Activated naive CD8-positive, alpha-beta T cell treated with anti-CD3 and anti-CD28 coated beads, Interleukin-2, amount 50 U/mL, for 24 hours (primary cell): ENCODE results near the gene MAP3K5.
A peak's percentile ranks its signal among the peaks of the same experiment; 100 is the strongest.

ENCODE experiments used
- ATAC-seq: fragments of 150-1000 bp; cut with Tn5 transposase; one replicate; pipeline ENCODE4 v1.10.0; 2021
- DNase-seq: peaks from one replicate; pipeline ENCODE4 v3.0.0; 2021
- H3K27ac Mint-ChIP-seq: one replicate; pipeline ENCODE4 v1.8.0; 2021; ENCODE audit warnings: mild to moderate bottlenecking, mixed read lengths
- H3K27me3 Mint-ChIP-seq: one replicate; pipeline ENCODE4 v1.8.0; 2021; ENCODE audit warnings: mixed read lengths
- H3K36me3 Mint-ChIP-seq: one replicate; pipeline ENCODE4 v1.8.0; 2021; ENCODE audit warnings: low read depth, mixed read lengths
- H3K4me1 Mint-ChIP-seq: one replicate; pipeline ENCODE4 v1.8.0; 2021; ENCODE audit warnings: mixed read lengths
- H3K4me3 Mint-ChIP-seq: one replicate; pipeline ENCODE4 v1.8.0; 2021; ENCODE audit warnings: mild to moderate bottlenecking, moderate library complexity, mixed read lengths
- H3K9me3 Mint-ChIP-seq: one replicate; pipeline ENCODE4 v1.8.0; 2021; ENCODE audit warnings: mixed read lengths

MAP3K5 gene

DNA sequence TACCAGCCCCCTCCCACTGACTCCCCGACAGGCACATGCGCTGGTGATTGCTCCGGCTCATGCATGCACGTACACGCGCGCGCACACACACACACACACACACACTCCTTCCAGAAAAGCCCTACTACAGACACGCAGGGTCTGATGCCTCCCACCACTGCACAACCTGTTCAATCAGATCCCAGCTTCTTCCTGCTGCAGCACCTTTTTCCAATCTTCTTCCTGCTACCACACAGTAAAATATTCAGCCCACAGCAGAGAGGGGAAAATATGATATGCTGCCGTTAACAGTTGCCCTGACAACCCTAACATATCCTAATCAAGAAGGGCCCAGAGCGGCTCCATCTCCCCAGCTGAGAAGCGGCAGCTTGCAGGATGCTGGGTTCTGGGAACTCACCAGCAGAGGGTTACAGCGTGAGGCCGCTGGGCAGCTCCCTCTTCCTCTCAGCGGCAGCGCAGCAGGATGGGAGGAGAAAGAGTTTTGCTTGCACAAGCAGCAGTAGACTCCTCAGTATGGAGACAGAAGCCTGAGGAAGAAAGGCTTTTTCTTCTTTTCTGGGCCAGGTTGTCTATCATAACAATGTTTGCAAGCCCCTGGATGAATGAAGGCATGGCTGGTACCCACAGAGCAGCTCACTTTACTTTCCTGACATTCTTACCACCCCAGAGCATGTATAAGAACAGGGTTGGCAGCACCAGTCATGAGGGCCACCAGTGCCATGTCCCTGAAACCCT lies 265.9 kb downstream of the MAP3K5 start:
- ATAC-seq (peak; percentile 82), DNase-seq (peak; percentile 32)
- Mint-ChIP-seq H3K36me3 (no peaks in the 10 kb centered on the region), H3K4me1 (peaks cover 20% of the 10 kb centered on the region), H3K27me3 (peaks cover 13% of the 10 kb centered on the region), H3K27ac (no peak overlapping the region), H3K9me3 (no peaks in the 10 kb centered on the region), H3K4me3 (peak overlapping the region; percentile 30)

DNA sequence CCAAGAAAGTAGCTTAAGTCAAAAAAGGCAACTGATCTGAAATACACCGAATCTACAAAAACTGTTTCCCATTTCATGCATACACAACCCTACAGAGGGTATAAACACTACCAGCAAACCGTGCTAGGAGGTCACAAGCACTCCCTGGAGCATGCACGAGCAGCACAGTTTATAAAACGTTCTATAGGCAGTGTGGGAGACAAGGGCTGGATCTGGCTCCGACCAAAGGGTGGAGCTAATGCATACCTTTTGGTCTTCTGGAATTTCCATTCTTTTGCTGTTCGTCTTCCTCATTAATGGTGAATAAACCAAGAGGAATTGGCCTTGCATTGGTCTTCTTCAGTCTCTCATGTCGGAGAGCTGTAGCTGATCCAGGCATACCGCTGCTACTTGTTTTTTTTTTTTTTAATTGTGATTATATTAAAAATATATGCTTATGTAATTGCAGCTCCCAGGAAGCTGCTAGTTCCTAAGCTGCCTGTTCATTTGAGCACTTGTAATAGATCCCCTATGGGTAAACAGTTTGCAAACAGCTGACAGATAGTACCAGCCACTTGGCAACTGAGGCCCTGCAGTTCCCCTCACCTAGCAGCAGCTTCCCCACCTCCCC lies 266.6 kb downstream of the MAP3K5 start:
- no peaks in the 10 kb centered on the region for H3K36me3 Mint-ChIP-seq
- peaks cover 13% of the 10 kb centered on the region for H3K27me3 Mint-ChIP-seq
- peak overlapping the region; percentile 30 for H3K4me3 Mint-ChIP-seq
- H3K4me1 Mint-ChIP-seq = peaks cover 20% of the 10 kb centered on the region
- H3K27ac Mint-ChIP-seq = no peak overlapping the region
- H3K9me3 Mint-ChIP-seq = no peaks in the 10 kb centered on the region
- ATAC-seq = peak; percentile 16
- no peak for DNase-seq

DNA sequence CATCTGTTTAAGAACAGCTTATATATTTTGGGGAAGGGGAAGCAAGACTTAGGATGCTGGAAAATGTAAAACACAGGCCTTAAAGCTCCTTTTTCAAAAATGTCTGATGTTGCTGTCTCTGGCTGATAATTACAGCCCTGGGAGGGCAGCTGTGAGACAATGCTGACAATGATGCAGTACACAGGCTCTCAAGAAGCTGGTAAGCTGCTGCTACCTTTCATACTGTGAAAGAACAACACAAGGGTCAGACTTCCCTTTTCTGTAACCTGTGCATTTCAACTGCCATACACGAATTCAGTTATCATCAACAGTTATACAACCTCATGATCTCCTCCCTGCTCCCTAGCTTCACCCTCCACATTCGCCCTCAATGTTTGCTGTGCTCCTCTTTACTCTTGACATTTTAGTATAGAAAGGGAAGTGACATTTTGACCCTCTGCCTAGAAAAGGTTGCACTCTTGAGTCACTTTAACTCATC lies 267.3 kb downstream of the MAP3K5 start:
- ATAC-seq (peak; percentile 52), DNase-seq (no peak)
- Mint-ChIP-seq H3K27me3 (peaks cover 13% of the 10 kb centered on the region), H3K4me3 (no peak overlapping the region), H3K4me1 (peaks cover 20% of the 10 kb centered on the region), H3K27ac (peak overlapping the region; percentile 19), H3K9me3 (no peaks in the 10 kb centered on the region), H3K36me3 (no peaks in the 10 kb centered on the region)

DNA sequence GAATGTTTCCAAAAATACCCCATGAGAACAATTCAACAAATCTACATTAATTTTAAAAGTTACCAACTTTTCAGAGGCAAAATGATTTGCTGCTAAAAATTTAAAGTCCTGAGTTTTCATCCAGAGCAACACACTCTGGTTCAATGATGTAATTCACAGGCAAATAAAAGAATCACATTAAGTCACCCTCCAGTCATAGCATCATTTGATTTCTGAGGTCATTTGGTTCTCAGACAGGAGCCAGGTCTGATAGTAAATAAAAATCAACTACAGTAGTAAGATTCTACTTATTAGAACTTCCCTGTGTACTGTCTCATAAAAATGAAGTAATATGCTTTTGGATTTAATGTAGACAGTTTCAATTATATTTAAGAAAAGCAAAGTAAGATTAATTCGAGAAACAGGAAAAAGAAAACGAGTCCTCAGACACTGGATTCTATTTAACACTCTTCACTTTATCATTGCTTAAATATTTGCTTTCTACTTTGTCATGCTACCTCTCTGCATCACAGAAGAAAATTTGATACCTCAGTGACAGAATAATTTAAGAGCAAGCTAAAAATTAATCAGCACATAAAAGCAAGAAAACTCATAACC lies 267.8 kb downstream of the MAP3K5 start:
- Mint-ChIP-seq H3K9me3 (no peaks in the 10 kb centered on the region), H3K4me1 (peaks cover 20% of the 10 kb centered on the region), H3K27me3 (peaks cover 13% of the 10 kb centered on the region), H3K27ac (peak overlapping the region; percentile 19), H3K4me3 (no peak overlapping the region), H3K36me3 (no peaks in the 10 kb centered on the region)
- ATAC-seq (no peak), DNase-seq (no peak)

DNA sequence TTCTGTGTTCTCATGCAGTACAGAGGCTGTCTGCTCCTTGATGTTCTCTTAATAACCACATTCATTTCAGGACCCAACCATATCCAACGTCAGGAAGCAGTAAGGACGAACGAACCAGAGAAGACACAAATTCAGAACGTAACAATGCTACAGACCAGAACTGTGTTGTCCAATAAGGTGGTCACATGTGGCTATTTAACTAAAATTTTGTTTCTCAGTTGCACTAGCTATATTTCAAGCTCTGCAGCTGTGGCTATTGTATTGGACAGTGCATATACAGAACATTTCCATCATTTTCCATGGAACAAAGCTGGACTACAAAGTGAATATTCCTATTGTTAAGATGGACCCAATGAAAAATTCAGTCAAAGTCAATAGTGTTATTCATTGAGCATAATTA lies 269.1 kb downstream of the MAP3K5 start:
- peaks cover 20% of the 10 kb centered on the region for H3K4me1 Mint-ChIP-seq
- no peaks in the 10 kb centered on the region for H3K36me3 Mint-ChIP-seq
- H3K4me3 Mint-ChIP-seq = no peak overlapping the region
- DNase-seq = no peak
- no peak for ATAC-seq
- peaks cover 13% of the 10 kb centered on the region for H3K27me3 Mint-ChIP-seq
- no peaks in the 10 kb centered on the region for H3K9me3 Mint-ChIP-seq
- H3K27ac Mint-ChIP-seq = no peak overlapping the region

DNA sequence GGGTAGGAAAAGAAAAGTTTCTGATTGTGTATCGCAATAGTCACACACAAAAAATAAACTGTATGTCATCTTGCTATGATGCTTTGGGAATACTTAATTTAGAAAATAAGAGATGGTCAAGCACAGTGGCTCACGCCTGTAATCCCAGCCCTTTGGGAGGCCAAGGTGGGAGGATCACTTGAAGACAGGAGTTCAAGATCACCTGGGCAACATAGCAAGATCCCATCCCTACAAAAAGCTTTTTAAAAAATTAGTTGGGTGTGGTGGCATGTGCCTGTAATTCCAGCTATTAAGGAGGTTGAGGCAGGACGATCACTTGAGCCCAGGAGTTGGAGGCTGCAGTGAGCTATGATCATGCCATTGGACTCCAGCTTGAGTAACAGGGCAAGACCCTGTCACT lies 269.6 kb downstream of the MAP3K5 start:
- DNase-seq = no peak
- no peak overlapping the region for H3K4me3 Mint-ChIP-seq
- no peak overlapping the region for H3K27ac Mint-ChIP-seq
- no peak for ATAC-seq
- H3K4me1 Mint-ChIP-seq = peaks cover 20% of the 10 kb centered on the region
- peaks cover 13% of the 10 kb centered on the region for H3K27me3 Mint-ChIP-seq
- no peaks in the 10 kb centered on the region for H3K36me3 Mint-ChIP-seq
- H3K9me3 Mint-ChIP-seq = no peaks in the 10 kb centered on the region

DNA sequence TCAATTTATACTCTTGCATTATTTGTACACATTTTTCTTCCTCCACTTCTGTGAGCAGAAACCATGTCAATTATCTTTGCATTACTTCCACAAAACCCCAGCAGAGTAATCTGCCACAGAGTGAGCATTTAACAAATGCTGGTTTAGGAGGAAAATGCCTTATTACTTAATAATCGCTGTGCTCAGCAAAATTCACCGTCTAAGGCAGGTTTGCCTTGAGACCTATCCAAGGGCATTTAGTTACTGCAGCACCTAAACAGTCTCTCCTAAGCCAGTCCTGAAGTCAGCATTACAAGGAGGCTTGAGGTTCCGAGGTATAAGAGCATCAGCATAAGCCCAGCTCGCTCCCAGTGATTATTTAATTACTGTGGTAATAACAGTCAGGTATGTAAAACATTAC lies 270.4 kb downstream of the MAP3K5 start:
- ATAC-seq (no peak), DNase-seq (no peak)
- H3K36me3 Mint-ChIP-seq = no peaks in the 10 kb centered on the region
- H3K4me1 Mint-ChIP-seq = peaks cover 20% of the 10 kb centered on the region
- H3K27me3 Mint-ChIP-seq = peaks cover 10% of the 10 kb centered on the region
- no peaks in the 10 kb centered on the region for H3K9me3 Mint-ChIP-seq
- H3K27ac Mint-ChIP-seq = no peak overlapping the region
- no peak overlapping the region for H3K4me3 Mint-ChIP-seq

DNA sequence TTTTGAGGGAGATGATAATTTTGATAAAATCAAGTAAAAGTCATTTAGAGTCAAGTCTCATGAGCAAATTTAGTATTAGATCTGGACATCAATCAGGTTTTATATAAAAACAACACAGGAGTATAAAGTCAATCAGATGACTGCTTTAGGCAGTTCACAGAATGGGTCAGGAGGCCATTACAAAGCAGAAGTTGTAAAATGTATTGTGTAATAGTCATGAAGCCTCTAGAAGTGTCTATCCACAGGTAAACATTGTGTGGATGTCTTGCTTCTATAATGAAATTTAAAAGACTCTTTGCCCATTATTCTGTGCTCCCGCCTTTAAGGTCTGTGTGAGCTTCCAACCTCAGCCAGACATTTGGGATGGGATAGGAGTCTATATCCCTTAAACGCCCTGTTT lies 270.9 kb downstream of the MAP3K5 start:
- Mint-ChIP-seq H3K4me1 (peaks cover 15% of the 10 kb centered on the region), H3K27ac (no peak overlapping the region), H3K36me3 (no peaks in the 10 kb centered on the region), H3K4me3 (no peak overlapping the region), H3K9me3 (no peaks in the 10 kb centered on the region), H3K27me3 (peaks cover 9% of the 10 kb centered on the region)
- no peak for DNase-seq
- no peak for ATAC-seq

DNA sequence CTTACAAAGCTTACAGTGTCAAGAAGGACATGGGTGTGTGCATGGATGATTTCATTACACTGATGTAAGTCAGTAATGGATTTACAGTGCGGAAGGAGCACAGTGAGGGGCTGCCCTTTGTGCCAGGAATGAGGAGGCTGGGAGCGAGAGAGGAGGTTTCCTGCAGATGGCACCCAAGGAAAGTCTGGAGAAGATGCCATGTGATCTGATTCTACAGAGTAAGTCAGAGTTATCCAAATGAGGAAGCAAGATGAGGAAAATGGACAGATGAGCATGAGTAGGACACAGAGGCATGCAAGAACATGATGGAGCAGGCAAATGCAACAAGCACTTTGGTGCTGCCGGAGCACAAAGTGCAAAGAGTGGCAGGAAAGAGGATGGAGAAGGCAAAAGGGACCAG lies 271.8 kb downstream of the MAP3K5 start:
- H3K27me3 Mint-ChIP-seq = peaks cover 4% of the 10 kb centered on the region
- no peak overlapping the region for H3K27ac Mint-ChIP-seq
- no peaks in the 10 kb centered on the region for H3K9me3 Mint-ChIP-seq
- H3K4me1 Mint-ChIP-seq = peaks cover 9% of the 10 kb centered on the region
- DNase-seq (no peak), ATAC-seq (no peak)
- H3K36me3 Mint-ChIP-seq = no peaks in the 10 kb centered on the region
- no peak overlapping the region for H3K4me3 Mint-ChIP-seq

DNA sequence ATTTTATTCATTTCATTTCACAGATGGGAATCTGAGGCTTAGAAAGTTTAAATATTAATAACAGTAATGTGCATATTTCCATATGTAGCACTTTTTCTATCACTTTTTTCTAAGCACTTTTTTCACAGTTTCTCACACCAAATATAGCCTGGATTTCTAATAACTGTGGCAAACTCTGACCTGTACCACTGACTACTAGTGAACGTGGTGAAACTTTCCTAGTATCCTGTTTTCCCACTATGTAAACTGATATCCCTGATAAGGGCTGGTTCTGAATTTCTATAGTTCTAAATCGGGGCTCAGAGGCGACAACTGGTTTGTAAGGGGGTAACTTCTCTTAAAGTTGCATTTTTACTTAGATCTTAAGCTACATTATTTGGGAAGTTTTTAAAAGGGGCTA lies 274.7 kb downstream of the MAP3K5 start:
- Mint-ChIP-seq H3K27me3 (peaks cover 4% of the 10 kb centered on the region), H3K36me3 (no peaks in the 10 kb centered on the region), H3K4me1 (no peaks in the 10 kb centered on the region), H3K4me3 (no peak overlapping the region), H3K9me3 (no peaks in the 10 kb centered on the region), H3K27ac (no peak overlapping the region)
- DNase-seq = no peak
- ATAC-seq = no peak

DNA sequence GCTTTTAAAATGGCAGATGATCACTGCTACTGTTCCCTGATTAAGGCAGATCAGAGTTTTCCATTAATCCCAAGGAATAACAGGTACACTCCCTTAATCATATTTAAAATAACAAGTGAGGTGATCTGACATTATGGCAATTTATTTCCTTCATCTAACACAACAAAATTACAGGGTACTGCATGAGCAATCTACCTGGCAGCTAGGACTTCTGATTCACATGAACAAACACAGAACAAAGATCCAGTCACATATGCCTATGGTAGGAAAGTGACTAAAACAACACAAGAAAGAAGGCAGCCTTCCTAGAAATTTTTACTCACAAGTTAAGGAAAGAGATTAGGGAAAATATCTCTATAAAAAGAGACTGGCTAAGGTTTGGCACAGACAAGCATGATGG lies 275.3 kb downstream of the MAP3K5 start:
- Mint-ChIP-seq H3K27ac (no peak overlapping the region), H3K4me1 (no peaks in the 10 kb centered on the region), H3K9me3 (no peaks in the 10 kb centered on the region), H3K27me3 (peaks cover 4% of the 10 kb centered on the region), H3K4me3 (no peak overlapping the region), H3K36me3 (no peaks in the 10 kb centered on the region)
- ATAC-seq = no peak
- no peak for DNase-seq

DNA sequence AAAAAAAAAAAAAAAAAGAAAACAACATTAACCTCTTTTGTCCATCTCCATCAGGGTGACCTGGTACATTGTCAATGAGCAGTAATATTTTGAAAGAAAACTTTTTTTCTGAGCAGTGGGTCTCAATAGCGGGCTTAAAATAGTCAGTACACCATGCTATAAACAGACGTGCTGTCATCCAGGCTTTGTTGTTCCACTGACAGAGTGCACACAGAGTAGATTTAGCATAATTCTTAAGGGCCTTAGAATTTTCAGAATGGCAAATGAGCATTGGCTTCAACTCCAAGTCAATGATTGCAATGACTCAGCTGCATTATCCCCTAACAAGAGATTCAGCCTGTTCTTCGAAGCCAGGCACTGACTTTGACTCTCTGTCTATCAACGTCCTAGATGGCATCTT lies 277.7 kb downstream of the MAP3K5 start:
- no peak overlapping the region for H3K4me3 Mint-ChIP-seq
- H3K9me3 Mint-ChIP-seq = no peaks in the 10 kb centered on the region
- no peak overlapping the region for H3K27ac Mint-ChIP-seq

DNA sequence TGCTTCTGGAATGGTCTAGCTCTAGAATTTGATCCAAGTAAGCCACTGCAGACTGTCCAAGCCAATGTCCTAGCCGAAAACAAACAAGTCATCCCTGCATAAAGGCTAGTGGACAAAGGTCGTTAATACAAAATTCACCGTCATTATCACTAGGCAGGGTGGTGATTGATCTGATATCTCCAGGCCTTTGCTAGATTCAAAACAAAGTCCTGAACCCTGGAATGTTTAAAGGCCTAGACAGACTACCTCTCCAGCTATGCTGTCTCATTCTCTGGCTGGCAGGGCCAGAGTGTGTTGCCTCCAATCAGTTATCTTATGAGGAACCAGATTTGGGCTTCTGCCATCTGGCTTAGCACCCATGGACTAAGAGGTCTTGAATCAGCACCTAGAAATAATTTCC lies 280.4 kb downstream of the MAP3K5 start:
- no peak for ATAC-seq
- H3K27me3 Mint-ChIP-seq = peaks cover 2% of the 10 kb centered on the region
- H3K4me1 Mint-ChIP-seq = peaks cover 12% of the 10 kb centered on the region

More for the DNA sequence above, 277.7 kb downstream of the MAP3K5 start:
- DNase-seq = no peak
- peaks cover 4% of the 10 kb centered on the region for H3K27me3 Mint-ChIP-seq
- H3K4me1 Mint-ChIP-seq = peaks cover 12% of the 10 kb centered on the region
- H3K36me3 Mint-ChIP-seq = no peaks in the 10 kb centered on the region
- no peak for ATAC-seq

DNA sequence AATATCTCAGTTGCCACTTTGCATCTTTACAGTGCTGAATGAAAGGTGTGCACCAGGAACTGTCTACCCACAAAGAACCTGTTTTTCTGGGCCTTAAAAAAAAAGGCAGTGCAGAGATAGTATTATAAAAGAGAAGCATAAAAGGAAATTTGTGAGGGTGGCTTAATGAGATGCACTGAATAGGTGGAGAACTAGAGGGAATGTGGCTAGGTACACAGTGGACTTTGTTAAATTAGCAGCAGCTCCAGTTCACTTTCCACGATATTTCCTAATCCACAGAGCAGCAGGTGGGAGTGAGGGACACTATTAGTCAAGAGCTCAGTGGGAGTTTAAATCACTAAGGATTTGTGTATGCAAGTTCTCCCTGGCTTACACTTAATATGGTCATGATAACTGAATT lies 280.9 kb downstream of the MAP3K5 start:
- H3K9me3 Mint-ChIP-seq = no peaks in the 10 kb centered on the region
- H3K4me1 Mint-ChIP-seq = peaks cover 12% of the 10 kb centered on the region
- ATAC-seq = no peak

More for the DNA sequence above, 280.4 kb downstream of the MAP3K5 start:
- Mint-ChIP-seq H3K27ac (no peak overlapping the region), H3K36me3 (no peaks in the 10 kb centered on the region), H3K4me3 (no peak overlapping the region), H3K9me3 (no peaks in the 10 kb centered on the region)
- DNase-seq = no peak

DNA sequence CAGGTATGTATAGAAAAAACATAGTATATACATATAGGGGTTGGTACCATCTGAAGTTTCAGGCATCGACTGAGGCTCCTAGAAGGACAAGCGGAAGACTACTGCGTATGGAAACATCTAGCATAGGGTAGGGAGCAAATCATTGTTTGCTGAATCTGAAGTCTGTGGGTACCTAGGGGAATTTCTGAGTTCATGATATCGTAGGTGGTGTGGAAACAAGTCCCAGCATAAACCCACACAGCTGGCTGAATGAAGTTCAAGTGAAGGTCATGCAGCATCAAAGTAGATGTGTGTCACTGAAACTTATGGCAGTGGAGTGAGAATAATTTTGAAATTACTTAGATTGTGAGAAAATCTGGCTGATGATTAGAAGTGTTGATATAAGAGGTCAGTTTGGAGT lies 281.5 kb downstream of the MAP3K5 start:
- Mint-ChIP-seq H3K4me1 (peaks cover 12% of the 10 kb centered on the region), H3K9me3 (no peaks in the 10 kb centered on the region), H3K4me3 (no peak overlapping the region), H3K27me3 (peaks cover 1% of the 10 kb centered on the region), H3K36me3 (no peaks in the 10 kb centered on the region), H3K27ac (peak overlapping the region; percentile 12)
- ATAC-seq (peak; percentile 86), DNase-seq (peak; percentile 11)

More for the DNA sequence above, 280.9 kb downstream of the MAP3K5 start:
- no peak for DNase-seq
- no peak overlapping the region for H3K27ac Mint-ChIP-seq
- peaks cover 1% of the 10 kb centered on the region for H3K27me3 Mint-ChIP-seq
- no peak overlapping the region for H3K4me3 Mint-ChIP-seq
- no peaks in the 10 kb centered on the region for H3K36me3 Mint-ChIP-seq
